Measurements from ENCODE around the gene TSKU. TPM values are rescaled to one million over a fixed set of nuclear protein-coding genes. Genes with fewer than 3 reads are reported as not detected.

The TSKU gene
- total RNA-seq, 1 experiment from 2014 or later = 99.4 TPM

GRCh38 chr11:76777305-76777704, 5.9 kb upstream of the TSKU start:
- peaks cover 42% of the 10 kb centered on the region for H3F3A ChIP-seq (ENCODE audit: insufficient read depth, low read depth)
- H3K79me2 ChIP-seq (ENCODE audit: low read depth) = peaks cover 26% of the 10 kb centered on the region
- no peaks in the 10 kb centered on the region for H4K20me1 ChIP-seq (ENCODE audit: insufficient read depth)
- H3K36me3 ChIP-seq (ENCODE audit: low read depth) = peaks cover 46% of the 10 kb centered on the region
- CTCF ChIA-PET = no interaction called here
- intact Hi-C loops (cut with micrococcal nuclease; ENCODE audit: unreplicated experiment) = no loop called here
- no peaks in the 10 kb centered on the region for H3K9me2 ChIP-seq (ENCODE audit: insufficient read depth)
- H3K27ac ChIP-seq = no peak overlapping the region
- H3K4me3 ChIP-seq = 0 out of 2 replicates have a peak overlapping the region, but pooled peaks have one; percentile 11
- no TSS peak for BruUV-seq (replicated peaks)
- no peak for DNase-seq
- TF ChIP-seq CTCF (conservative IDR thresholded peaks at IDR 0.05) (no peak), EZH2 (IDR thresholded peaks at IDR 0.05; ENCODE audit: low read depth) (no peak)
- H2AFZ ChIP-seq = no peak overlapping the region
- H3K27me3 ChIP-seq (ENCODE audit: insufficient read depth, low read depth) = no peaks in the 10 kb centered on the region
- H3K9me3 ChIP-seq (ENCODE audit: insufficient read depth, low read depth) = peaks cover 31% of the 10 kb centered on the region
- peaks cover 47% of the 10 kb centered on the region for H3K4me1 ChIP-seq (replicated peaks; ENCODE audit: insufficient read depth)
- POLR2A ChIA-PET (ENCODE audit: unreplicated experiment) = no interaction called here
- H3K4me2 ChIP-seq = no peak overlapping the region

- Histone ChIP-seq H3K9me3 (ENCODE audit: insufficient read depth, low read depth) (peaks cover 31% of the 10 kb centered on the region), H3K36me3 (ENCODE audit: low read depth) (peaks cover 46% of the 10 kb centered on the region), H3K79me2 (ENCODE audit: low read depth) (peaks cover 32% of the 10 kb centered on the region), H3K4me2 (no peak overlapping the region), H4K20me1 (ENCODE audit: insufficient read depth) (no peaks in the 10 kb centered on the region), H3K4me3 (no peak overlapping the region), H3F3A (ENCODE audit: insufficient read depth, low read depth) (peaks cover 42% of the 10 kb centered on the region), H3K27me3 (ENCODE audit: insufficient read depth, low read depth) (no peaks in the 10 kb centered on the region), H3K4me1 (replicated peaks; ENCODE audit: insufficient read depth) (peaks cover 42% of the 10 kb centered on the region), H3K27ac (no peak overlapping the region), H2AFZ (no peak overlapping the region), H3K9me2 (ENCODE audit: insufficient read depth) (no peaks in the 10 kb centered on the region)
- POLR2A ChIA-PET (ENCODE audit: unreplicated experiment) = no interaction called here
- DNase-seq = no peak
- BruUV-seq (replicated peaks) = no TSS peak
- CTCF ChIA-PET = no interaction called here
- intact Hi-C loops (cut with micrococcal nuclease; ENCODE audit: unreplicated experiment) = no loop called here
- TF ChIP-seq EZH2 (IDR thresholded peaks at IDR 0.05; ENCODE audit: low read depth) (no peak), CTCF (conservative IDR thresholded peaks at IDR 0.05) (no peak)
Measured at GRCh38 chr11:76777876-76778275, 5.3 kb upstream of the TSKU start.

GRCh38 chr11:76778874-76779273, 4.3 kb upstream of the TSKU start:
- Histone ChIP-seq H3K4me3 (no peak overlapping the region), H3K27me3 (ENCODE audit: insufficient read depth, low read depth) (no peaks in the 10 kb centered on the region), H4K20me1 (ENCODE audit: insufficient read depth) (no peaks in the 10 kb centered on the region), H2AFZ (no peak overlapping the region), H3K4me2 (no peak overlapping the region), H3K36me3 (ENCODE audit: low read depth) (peaks cover 46% of the 10 kb centered on the region), H3F3A (ENCODE audit: insufficient read depth, low read depth) (peaks cover 33% of the 10 kb centered on the region), H3K4me1 (replicated peaks; ENCODE audit: insufficient read depth) (peaks cover 32% of the 10 kb centered on the region), H3K9me2 (ENCODE audit: insufficient read depth) (no peaks in the 10 kb centered on the region), H3K9me3 (ENCODE audit: insufficient read depth, low read depth) (peaks cover 31% of the 10 kb centered on the region), H3K27ac (no peak overlapping the region), H3K79me2 (ENCODE audit: low read depth) (peaks cover 40% of the 10 kb centered on the region)
- CTCF ChIA-PET = no interaction called here
- POLR2A ChIA-PET (ENCODE audit: unreplicated experiment) = no interaction called here
- BruUV-seq (replicated peaks) = no TSS peak
- intact Hi-C loops (cut with micrococcal nuclease; ENCODE audit: unreplicated experiment) = no loop called here
- TF ChIP-seq EZH2 (IDR thresholded peaks at IDR 0.05; ENCODE audit: low read depth) (no peak), CTCF (conservative IDR thresholded peaks at IDR 0.05) (no peak)
- DNase-seq = no peak
